PC-3 (cell line): ENCODE data around the gene PPP2R5B.

Source experiments
- CTCF ChIP-seq: fragments of 300-600 bp; sonication (generic); conservative IDR thresholded peaks from 2 replicates; pipeline ENCODE4 v1.5.1; 2017; ENCODE audit warnings: antibody characterized with exemption, low read depth, mild to moderate bottlenecking, low read length
- EZH2 ChIP-seq: fragments of 300-600 bp; sonication (generic); IDR thresholded peaks from one replicate; pipeline ENCODE4 v1.6.1; 2017; ENCODE audit warnings: antibody characterized with exemption, mild to moderate bottlenecking, low read length; ENCODE audit not compliant: unreplicated experiment
- EZH2phosphoT487 ChIP-seq: fragments of 300-600 bp; sonication (generic); IDR thresholded peaks from 2 replicates; pipeline ENCODE4 v1.6.1; 2018; ENCODE audit warnings: mild to moderate bottlenecking, antibody characterized with exemption, low read length, borderline replicate concordance

GRCh38 chr11:64876835-64877341 is 47.6 kb upstream of the PPP2R5B start:
- no peak for TF ChIP-seq EZH2
- TF ChIP-seq CTCF, result no peak
- TF ChIP-seq EZH2phosphoT487, result no peak
